Stimulated activated CD4-positive, alpha-beta T cell treated with anti-CD3 and anti-CD28 coated beads, Interleukin-1b, Interleukin-23, amount 100 ng/mL, for 4 hours (primary cell): ENCODE results near the gene WDR91.
"Not testable (repeated sequence)": the region's sequence is repeated elsewhere in the genome, so short reads cannot be mapped to it uniquely, and the experiment has no call there.

Experiments used
- DNase-seq, 2 donors: peaks; one replicate each; pipeline ENCODE4 v3.0.0-alpha.2; 2020; ENCODE audit warnings: low read depth in 2 of 2

The WDR91 gene

GRCh38 chr7:135233570-135233969 lies 22.2 kb upstream of the WDR91 start, which contains the start of gene STRA8:
Gene STRA8, plus strand, starts transcription at chr7:135233838. Its CDS starts 6,687 bp downstream, at chr7:135240525.
- DNase-seq: no peak

- DNase-seq: no peak
These were observed 21.4 kb upstream of the WDR91 start for GRCh38 chr7:135232720-135233119.

- DNase-seq: no peak
These were observed 20.8 kb upstream of the WDR91 start for GRCh38 chr7:135232087-135232486.

DNA sequence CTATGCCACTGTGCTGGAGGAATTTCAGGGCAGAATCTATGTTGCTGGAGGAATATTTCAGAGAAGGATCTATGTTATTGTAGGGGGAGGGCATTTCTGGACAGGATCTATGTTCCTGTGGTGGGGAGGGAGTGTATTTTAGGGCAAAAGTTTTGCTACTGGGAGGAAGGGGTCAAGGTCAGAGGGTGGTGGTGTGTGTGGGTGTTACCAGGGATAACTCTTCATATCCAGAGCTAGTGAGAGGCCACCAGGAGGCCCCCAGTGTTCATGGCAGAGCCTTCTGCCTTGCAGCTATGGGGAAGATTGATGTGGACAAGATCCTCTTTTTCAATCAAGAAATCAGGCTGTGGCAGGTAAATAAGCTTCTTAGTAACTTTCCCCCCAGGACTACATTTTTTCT lies 20.4 kb upstream of the WDR91 start:
- no peak for DNase-seq

DNA sequence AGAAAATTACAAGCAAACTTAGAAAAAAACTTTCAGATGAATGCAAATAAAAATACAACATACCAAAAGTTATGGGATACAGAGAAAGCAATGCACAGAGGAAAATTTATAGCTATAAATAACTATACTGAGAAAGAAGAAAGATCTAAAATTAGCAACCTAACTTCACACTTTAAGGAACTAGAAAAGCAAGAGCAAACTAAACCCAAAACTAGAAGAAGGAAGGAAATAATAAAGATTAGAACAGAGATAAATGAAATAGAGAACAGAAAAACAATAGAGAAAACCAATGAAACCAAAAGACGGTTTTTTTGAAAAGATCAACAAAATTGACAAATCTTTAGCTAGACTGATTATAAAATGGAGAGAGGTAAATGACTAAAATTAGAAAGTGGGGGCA lies 12.7 kb upstream of the WDR91 start:
- DNase-seq: no peak

- DNase-seq: no peak
These were observed 6.6 kb upstream of the WDR91 start for GRCh38 chr7:135217645-135218509.

DNA sequence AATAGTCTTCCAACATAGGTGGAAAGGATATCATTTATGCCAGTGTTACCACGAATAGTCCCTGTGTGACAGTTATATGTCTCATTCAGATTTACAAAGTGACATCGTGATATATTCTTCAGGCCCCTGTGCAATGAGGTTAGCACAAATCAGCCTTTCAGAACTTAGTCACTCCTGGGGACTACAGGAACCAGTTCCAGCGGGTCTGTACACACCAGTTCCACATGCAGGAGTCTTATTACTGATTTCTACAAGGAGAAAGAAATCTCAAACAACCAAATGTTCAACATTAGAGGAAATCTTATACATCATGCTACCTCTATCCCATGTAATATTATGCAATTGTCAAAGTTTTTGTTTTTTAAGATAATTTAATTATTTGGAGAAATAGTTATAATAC lies 4.4 kb upstream of the WDR91 start:
- no peak for DNase-seq

DNA sequence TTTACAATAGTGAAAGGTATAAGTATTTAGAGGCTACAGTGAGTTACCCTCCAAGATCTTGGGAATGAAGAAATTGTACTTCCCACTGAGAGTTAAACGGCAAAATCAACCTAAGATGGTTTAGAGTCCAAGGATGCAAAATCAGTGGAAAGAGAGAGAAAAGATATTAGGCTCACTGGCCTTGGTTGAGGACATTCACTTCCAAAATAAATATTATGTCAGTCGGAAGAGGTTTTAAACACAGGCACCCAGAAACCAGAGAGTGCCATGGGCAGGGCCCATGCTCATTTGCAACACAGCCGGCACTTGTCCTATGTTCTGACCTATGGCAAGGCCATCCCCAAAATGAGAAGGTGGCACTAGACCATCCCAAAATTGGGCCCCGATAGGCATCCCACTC lies 3.9 kb upstream of the WDR91 start:
- DNase-seq: no peak

DNA sequence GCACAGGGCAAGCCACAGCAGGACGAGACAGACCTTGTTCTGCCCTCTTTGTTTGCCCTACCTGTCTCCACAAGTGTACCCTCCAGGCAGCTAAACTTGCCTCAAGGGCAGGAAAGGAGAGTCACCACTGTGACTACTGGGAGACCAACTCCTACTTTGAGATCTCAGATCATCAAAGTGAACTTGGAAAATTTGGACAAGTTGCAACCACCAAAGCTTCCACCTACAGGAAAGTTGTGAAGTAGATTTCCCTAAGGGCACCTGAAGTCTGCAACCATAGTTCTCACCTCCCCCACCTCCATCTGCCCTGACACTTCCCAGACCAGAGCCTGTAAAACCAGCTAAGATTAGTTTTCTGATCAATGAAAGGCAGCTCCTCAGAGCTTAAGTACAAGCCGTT lies 2.5 kb upstream of the WDR91 start:
- DNase-seq: no peak

DNA sequence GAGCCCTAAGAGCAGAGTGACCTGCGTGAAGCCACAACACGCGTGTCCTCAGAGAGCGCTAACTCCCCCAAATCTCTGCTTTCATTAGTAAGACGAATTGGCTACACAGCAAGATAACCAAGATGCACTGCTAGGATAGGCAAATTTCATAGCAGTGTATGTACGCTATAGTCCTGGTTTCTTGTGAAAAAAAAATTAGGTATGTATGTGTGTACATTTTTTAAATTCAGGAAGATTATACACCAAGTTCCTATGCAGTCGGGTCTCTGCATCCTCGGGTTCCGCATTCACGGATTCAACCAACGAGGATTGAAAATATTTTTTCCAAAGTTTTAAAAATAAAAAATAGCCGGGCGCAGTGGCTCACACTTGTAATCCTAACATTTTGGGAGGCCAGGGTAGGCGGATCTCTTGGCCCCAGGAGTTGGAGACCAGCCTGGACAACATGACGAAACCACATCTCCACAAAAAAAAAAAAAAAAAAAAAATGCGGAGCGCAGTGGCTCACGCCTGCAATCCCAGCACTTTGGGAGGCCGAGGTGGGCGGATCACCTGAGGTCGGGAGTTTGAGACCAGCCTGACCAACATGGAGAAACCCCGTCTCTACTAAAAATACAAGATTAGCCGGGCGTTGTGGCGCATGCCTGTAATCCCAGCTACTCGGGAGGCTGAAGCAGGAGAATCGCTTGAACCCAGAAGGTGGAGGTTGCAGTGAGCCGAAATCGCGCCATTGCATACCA lies 790 bp upstream of the WDR91 start:
- not testable (repeated sequence) for DNase-seq

DNA sequence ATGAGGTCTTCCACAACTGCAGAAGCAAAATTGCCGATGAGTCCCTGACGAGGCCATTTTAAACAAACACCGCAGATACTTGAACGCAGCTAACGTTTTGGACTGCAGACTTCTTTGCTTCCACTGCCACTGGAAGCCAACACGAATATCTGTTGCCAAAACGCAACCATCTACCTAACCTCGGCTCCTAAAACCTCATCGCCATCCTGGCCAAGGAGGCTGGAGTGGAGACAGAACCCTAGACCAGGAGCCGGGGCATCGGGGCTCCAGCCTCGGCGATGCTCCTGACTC lies 493 bp downstream of the WDR91 start:
- DNase-seq: no peak

DNA sequence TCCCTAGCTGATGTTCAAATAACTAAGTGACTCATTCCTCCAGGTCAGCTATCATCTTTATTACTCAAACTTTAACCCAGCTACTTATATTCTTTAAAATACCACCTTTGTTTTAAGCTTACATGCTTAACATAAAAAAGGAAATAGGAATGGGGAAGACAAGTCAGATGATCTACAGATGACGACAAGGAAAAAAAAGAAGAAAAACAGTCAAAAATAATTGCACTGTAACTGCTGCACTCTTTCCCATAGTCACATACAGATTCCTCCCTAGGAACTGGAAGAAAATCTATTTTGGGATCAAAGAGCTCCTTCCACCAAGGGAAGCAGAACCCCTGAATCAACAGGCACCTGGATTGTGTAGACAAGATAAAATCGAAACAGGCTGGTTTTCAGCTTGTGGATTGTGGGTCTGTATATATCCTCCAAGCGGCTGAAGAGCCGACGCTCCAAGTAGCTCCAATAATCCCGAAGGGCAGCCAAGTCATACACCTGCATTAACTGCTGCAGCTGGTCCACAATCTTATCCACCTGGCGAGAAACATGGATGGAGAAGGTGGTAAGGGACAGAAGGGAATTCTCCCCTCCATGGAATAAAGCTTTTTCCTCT lies 2.0 kb downstream of the WDR91 start:
- no peak for DNase-seq

DNA sequence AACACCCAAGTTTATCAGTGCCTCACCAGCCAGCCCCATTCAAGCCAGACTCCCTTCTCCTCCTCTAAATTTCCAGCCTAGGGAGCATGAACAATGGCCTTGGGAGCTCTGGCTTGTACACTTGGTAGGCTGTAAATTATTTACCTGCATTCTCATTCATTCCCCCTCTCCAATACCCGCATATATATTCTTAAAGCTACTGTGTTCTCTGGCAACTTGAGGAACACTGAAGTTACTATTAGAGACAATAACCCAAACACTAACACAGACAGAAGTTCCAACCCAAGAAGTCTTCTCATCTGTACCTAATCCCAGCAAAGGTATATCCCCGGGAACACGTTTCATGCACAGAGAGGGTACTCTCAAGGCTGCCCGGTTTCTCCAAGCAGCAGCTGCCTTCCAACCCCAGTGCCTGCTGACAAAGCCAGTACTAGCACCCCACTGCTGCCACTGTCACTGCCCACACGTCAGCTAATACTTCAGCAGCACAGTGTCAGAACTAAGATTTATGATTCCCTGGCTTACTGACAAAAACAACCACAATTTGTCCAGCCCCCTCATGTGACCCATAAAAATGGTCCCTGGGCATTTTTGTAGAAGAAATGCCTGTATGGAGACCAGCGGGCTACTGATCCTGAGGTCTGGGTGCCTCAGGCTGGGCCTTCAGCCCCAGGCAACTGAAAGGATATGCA lies 3.1 kb downstream of the WDR91 start:
- no peak for DNase-seq

DNA sequence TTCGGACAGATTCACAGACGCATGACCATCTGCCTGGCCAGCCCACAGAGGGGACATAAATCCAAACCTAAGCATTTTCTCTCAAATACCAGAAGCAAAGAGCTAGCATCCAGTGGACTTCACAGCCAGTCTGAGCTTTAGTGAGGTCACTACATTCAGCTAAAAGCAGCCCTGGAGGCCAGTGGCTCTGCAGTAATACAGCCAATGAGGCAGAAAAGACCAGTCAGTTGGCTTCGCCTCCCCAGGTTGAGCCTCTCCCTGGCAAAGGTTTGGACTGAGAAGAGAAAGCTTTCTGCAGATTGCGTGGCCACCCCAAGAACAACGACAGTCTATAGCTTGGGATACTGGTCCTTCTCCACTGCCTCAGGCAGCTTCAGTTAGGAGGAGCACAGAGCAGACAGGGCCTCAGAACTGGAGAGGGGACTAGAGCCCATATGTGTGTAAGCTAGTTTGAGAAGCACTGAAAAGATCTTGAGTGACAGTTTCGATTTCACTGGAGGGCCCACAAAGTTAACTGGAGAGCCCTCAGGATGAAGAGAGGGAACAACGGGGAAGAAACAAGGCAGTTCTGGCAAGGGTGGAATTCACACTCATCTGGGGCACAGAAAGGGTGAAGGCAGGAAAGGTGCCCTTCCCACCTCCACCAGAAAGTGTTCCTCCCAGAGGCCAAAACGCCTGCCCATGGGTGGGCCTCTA lies 3.8 kb downstream of the WDR91 start:
- DNase-seq: no peak

DNA sequence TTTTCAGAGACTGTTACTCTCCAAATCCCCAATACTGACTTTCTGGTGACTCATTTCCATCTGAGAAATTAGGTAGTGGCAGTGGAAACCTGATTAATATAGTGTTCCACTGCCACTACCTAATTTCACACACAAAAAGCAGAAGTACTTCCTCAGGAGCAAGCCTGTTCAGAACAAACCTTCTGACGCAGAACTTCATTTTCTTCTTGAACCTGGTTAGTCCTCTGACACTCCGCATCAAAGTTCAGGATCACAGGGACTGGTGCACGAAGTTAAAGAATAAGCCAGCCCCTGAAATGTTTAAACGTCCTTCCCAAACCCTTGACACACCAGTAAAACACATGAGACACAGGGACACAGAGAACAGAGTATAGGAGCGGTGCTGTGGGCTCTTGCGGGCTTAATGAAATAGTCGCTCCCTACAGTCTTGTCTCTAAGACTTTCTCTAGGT lies 4.4 kb downstream of the WDR91 start:
- DNase-seq: no peak

GRCh38 chr7:135205850-135206249 lies 5.5 kb downstream of the WDR91 start:
- no peak for DNase-seq

DNA sequence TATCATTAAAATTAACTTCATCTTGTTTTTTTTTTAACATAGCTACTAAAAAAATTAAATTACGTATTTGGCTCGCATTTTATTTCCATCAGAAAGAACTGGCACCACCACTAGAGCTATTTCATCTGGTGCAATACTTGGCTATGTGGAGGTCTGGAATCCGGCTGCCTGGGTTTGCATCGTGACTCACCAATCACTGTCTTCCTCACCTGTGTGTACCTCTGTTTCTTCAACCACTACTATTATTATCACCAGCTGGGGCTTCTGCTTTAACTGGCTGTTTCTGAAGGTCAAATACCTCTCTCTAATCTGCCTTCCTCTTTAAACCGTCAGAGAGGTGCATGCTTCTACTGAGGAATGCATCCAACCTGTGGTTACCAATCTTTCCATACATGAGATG lies 6.5 kb downstream of the WDR91 start:
- DNase-seq: no peak

GRCh38 chr7:135204341-135204749 lies 7.0 kb downstream of the WDR91 start:
- DNase-seq: no peak

DNA sequence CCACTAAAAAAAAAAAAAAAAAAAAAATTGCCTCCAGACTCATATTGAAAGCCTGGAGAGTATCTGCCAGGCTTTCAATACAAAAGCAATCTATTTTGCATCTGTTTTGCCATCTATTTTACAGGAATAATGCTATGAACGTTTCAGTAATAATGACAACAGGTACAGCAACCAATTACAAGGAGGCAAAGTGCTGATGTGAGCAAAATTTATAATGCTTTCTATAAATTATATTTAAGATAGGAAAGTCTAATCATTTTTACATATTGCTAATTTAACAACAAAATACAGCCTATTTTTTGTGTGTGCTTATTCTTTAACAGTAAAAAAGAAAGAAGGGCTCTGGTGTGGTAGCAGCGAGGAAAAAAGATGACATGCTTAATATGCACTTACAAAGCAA lies 10.0 kb downstream of the WDR91 start:
- DNase-seq: no peak

GRCh38 chr7:135200821-135201331 lies 10.4 kb downstream of the WDR91 start:
- DNase-seq: no peak

GRCh38 chr7:135199439-135199838 lies 11.9 kb downstream of the WDR91 start:
- no peak for DNase-seq
